ENCODE measurements around the gene C2orf76. TPM values are rescaled to one million over a fixed set of nuclear protein-coding genes. Genes with fewer than 3 reads are reported as not detected.

C2orf76 gene
- total and polyA plus RNA-seq, 10 of the 15 experiments (the other 5 are each of a cell fraction or from before 2014, with no cell fraction given): 14.0 to 46.1 (median 25.4) TPM

- TF ChIP-seq PKNOX1 (IDR thresholded peaks at IDR 0.05): peak; percentile 78
- no peak for TF ChIP-seq NR2C2 (IDR thresholded peaks at IDR 0.05; ENCODE audit: borderline replicate concordance, control insufficient read depth, insufficient read length, low read depth)
- TF ChIP-seq CEBPB (IDR thresholded peaks at IDR 0.05; ENCODE audit: borderline replicate concordance in 1 of 2, low read depth in 2 of 2, low read length in 2 of 2): 0 out of 4 replicates have a peak, but pooled peaks of 1 of the 2 experiments have one; percentile 71
- TF ChIP-seq REST (IDR thresholded peaks at IDR 0.05; ENCODE audit: low read depth, low read length): no peak
- peak; percentile 68 for TF ChIP-seq MTA2 (IDR thresholded peaks at IDR 0.05; ENCODE audit: low read depth)
- TF ChIP-seq ZNF622 (IDR thresholded peaks at IDR 0.05): peak; percentile 59
- TF ChIP-seq PAX5 (IDR thresholded peaks at IDR 0.05; ENCODE audit: borderline replicate concordance, low read depth, low read length): peak; percentile 53; the same call in 1 of the 2 replicates
- TF ChIP-seq EGR1 (IDR thresholded peaks at IDR 0.05; ENCODE audit: borderline replicate concordance in 1 of 2, low read depth in 2 of 2, low read length in 2 of 2): no peak
- peak; percentile 80 for TF ChIP-seq ATF2 (IDR thresholded peaks at IDR 0.05; ENCODE audit: low read length)
- TF ChIP-seq, protein P1, sequence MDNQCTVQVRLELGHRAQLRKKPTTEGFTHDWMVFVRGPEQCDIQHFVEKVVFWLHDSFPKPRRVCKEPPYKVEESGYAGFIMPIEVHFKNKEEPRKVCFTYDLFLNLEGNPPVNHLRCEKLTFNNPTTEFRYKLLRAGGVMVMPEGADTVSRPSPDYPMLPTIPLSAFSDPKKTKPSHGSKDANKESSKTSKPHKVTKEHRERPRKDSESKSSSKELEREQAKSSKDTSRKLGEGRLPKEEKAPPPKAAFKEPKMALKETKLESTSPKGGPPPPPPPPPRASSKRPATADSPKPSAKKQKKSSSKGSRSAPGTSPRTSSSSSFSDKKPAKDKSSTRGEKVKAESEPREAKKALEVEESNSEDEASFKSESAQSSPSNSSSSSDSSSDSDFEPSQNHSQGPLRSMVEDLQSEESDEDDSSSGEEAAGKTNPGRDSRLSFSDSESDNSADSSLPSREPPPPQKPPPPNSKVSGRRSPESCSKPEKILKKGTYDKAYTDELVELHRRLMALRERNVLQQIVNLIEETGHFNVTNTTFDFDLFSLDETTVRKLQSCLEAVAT (IDR thresholded peaks at IDR 0.05): no peak
- no peak for TF ChIP-seq IRF5 (IDR thresholded peaks at IDR 0.05; ENCODE audit: borderline replicate concordance)
- TF ChIP-seq ZSCAN29 (IDR thresholded peaks at IDR 0.05): no peak
- TF ChIP-seq POU2F2 (IDR thresholded peaks at IDR 0.05; ENCODE audit: borderline replicate concordance, low read depth, low read length): peak; percentile 76; the same call in 2 of the 3 replicates
- peak; percentile 96 for TF ChIP-seq SPI1 (IDR thresholded peaks at IDR 0.05; ENCODE audit: borderline replicate concordance, insufficient read depth, low read depth, low read length)
- TF ChIP-seq ASH2L (IDR thresholded peaks at IDR 0.05; ENCODE audit: borderline replicate concordance, low read depth): no peak
- peak; percentile 92 for TF ChIP-seq FOXK2 (IDR thresholded peaks at IDR 0.05)
Observed at GRCh38 chr2:119352357-119352756, 14.3 kb downstream of the C2orf76 start (continued).

Measured in GM12878 (cell line).